Thoracic aorta endothelial cell (primary cell): Measurements from ENCODE around the gene DOCK10. TPM values are rescaled to one million over a fixed set of nuclear protein-coding genes. Genes with fewer than 3 reads are reported as not detected.

Experiments used
- small RNA-seq: library from RNA; depleted of rRNA; stranded (forward); fragments of <200 nt; gene quantifications from one replicate; pipeline ENCODE3, GENCODE V24; 2012
- total RNA-seq: library from RNA; depleted of rRNA; stranded (reverse); fragments of >200 nt; gene quantifications from 2 replicates; pipeline ENCODE4 v1.2.3, GENCODE V29; 2012

Gene DOCK10
- 36.5 and 38.7 TPM in 2 replicates for total RNA-seq

DNA sequence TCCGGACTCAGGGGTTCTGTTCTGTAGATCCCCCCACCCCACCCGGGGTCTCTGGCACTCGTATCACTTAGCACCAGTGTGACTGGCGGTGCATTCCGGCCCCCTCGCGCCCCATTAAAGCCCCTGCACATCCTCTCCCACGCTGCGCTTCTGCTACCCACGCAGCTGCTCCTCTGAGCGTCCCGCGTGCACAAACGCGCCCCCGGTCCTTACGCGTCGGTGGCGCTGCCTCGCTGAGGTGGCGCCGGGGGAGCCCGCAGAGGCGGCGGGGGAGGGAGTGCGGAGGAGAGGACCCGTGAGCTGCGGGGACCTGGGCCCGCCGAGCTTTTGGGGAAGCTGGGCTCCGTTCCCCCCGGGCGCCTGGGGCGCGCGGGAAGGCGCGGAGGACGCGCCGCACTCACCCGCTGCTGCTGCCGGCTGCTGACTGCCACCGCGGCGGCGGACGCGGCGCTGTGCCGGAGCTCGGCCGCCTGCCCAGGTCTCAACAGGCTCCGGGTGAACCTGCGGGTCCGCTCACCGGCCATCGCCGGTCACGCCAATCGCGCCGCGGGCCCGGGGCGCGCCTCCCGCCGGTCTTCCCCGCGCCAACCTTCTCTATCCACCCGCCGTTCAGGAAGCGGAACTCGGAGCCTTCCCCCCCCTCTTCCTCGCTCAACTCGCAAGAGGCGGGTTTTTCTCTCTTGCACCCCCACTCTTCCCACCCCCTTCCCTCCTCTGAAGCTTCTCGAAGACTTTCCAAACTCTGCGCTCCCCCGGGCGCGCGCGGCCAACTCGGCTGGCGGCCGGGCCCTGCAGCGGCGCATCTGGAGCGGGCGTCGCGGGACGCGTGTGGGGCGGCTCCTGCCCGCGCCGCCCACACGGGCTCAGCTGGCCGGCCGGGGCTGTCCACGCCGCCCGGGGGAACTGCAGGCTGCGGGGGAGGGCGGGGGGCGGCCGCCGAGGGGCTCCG is at the start of gene DOCK10:
Gene DOCK10, minus strand, starts transcription at position 618 of the 949 bp plus-strand sequence. Its CDS starts 94 bp downstream, at position 524.

DNA sequence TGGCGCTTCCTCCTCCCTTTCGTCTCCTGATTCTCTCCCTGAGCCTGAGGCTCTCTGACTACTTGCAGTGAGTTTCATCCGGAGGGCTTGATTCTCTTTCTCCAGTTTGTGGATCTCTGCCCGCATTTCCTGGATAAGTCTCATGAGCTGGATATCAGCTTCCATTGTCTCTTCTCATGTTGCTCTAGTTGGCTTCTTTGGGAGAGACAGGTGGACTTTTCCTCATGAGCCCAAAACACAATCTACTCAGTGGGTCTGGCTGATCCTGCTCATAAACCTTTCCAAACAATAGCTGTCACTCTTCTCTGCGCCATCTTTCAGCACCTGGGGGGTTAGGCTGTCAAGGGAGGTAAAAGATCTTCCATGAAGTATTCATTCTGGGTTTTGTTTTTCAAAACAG is 326.1 kb downstream of the DOCK10 start, which contains the start of gene CCDC195:
Gene CCDC195, minus strand, starts transcription at position 165 of the 400 bp plus-strand sequence. Its CDS starts 0 bp downstream, at position 165.

Small RNA genes within 50 kb of the gene (small RNA-seq; reads per million reads assigned to genes)
- gene MIR4439, result not detected
